ENCODE results near the gene EFS. TPM values are rescaled to one million over a fixed set of nuclear protein-coding genes. Genes with fewer than 3 reads are reported as not detected.

EFS gene
- total RNA-seq, 6 experiments from 2014 or later, result 0.19 to 0.60 (median 0.39) TPM

DNA sequence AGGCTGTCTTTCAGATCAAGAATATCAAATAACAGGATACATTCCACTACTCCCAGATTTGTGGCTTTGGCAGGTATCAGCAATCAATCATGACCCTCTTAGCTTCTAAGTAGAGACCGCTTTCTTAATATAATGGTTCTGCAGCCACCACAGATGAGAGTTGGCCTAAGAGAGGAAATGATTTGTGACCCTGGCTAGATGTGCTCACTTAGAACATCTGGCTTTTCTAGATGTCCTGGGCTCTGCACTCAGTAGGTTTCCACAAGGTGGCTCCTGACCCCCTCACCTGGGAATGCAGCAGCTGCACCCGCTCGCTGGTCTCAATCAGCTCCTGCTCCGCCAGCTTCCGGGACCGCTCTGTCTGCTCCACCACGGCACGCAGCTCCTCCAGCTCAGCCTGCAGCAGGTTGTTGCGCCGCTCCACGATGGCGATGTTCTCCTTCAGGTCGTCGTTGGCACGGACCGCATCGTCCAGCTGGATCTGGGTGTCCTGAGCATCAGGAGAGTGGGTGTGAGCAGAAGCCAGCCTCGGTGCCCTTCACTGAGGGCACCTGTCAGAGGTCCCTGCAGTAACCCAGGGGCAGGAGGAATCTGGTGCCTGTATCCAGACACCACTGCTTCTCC is 20.8 kb upstream of the EFS start:
- intact Hi-C loops (cut with DNase I), result loop anchor here in 1 of 2 donors (10.0 kb wide), 1 partner anchor 261 kb away; no protein-coding TSS in a partner anchor
- H3K9me3 ChIP-seq, result no peaks in the 10 kb centered on the region
- no peaks in the 10 kb centered on the region for H3K4me1 ChIP-seq
- no peak for ATAC-seq
- no peak overlapping the region for H3K4me3 ChIP-seq
- no peaks in the 10 kb centered on the region for H3K27me3 ChIP-seq
- DNase-seq, result no peak
- no peak for TF ChIP-seq POLR2A (IDR thresholded peaks at IDR 0.05)
- TF ChIP-seq, protein P1, sequence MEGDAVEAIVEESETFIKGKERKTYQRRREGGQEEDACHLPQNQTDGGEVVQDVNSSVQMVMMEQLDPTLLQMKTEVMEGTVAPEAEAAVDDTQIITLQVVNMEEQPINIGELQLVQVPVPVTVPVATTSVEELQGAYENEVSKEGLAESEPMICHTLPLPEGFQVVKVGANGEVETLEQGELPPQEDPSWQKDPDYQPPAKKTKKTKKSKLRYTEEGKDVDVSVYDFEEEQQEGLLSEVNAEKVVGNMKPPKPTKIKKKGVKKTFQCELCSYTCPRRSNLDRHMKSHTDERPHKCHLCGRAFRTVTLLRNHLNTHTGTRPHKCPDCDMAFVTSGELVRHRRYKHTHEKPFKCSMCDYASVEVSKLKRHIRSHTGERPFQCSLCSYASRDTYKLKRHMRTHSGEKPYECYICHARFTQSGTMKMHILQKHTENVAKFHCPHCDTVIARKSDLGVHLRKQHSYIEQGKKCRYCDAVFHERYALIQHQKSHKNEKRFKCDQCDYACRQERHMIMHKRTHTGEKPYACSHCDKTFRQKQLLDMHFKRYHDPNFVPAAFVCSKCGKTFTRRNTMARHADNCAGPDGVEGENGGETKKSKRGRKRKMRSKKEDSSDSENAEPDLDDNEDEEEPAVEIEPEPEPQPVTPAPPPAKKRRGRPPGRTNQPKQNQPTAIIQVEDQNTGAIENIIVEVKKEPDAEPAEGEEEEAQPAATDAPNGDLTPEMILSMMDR (IDR thresholded peaks at IDR 0.05), result no peak
- WGBS (ENCODE audit: insufficient coverage, low coverage, low lambda C conversion rate, missing lambda C conversion rate), result 72% methylated on average over 6 of the region's 18 CpGs
- H3K27ac ChIP-seq, result no peak overlapping the region
- no peaks in the 10 kb centered on the region for H3K36me3 ChIP-seq

DNA sequence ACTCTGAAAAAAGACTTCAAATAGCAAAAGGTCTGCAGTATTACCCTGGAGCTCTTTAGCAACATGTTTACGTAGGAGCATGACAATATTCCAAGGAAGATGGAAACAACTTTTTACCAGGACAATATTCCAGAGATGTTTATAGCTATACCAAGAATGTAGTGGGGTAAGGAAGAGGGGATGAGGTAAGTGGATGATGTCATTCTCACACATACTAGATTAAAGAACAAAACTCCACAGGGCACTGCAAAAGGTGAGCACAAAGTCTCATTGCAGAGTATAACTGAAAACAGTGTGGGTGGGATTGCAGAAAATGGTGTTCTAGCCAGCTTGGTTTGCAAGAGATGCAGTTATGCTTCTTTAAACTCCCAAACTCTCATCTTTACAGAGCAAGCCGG is 20.3 kb upstream of the EFS start:
- Histone ChIP-seq H3K36me3 (no peaks in the 10 kb centered on the region), H3K4me3 (no peak overlapping the region), H3K4me1 (no peaks in the 10 kb centered on the region), H3K27ac (no peak overlapping the region), H3K27me3 (no peaks in the 10 kb centered on the region), H3K9me3 (no peaks in the 10 kb centered on the region)
- intact Hi-C loops (cut with DNase I), result loop anchor here in 1 of 2 donors (10.0 kb wide), 1 partner anchor 260 kb away; no protein-coding TSS in a partner anchor
- TF ChIP-seq, protein P1 (IDR thresholded peaks at IDR 0.05), result no peak
- TF ChIP-seq POLR2A (IDR thresholded peaks at IDR 0.05), result no peak
- DNase-seq (no peak), ATAC-seq (no peak)
- WGBS (ENCODE audit: insufficient coverage, low coverage, low lambda C conversion rate, missing lambda C conversion rate), result 72% methylated on average over 2 of the region's 2 CpGs

DNA sequence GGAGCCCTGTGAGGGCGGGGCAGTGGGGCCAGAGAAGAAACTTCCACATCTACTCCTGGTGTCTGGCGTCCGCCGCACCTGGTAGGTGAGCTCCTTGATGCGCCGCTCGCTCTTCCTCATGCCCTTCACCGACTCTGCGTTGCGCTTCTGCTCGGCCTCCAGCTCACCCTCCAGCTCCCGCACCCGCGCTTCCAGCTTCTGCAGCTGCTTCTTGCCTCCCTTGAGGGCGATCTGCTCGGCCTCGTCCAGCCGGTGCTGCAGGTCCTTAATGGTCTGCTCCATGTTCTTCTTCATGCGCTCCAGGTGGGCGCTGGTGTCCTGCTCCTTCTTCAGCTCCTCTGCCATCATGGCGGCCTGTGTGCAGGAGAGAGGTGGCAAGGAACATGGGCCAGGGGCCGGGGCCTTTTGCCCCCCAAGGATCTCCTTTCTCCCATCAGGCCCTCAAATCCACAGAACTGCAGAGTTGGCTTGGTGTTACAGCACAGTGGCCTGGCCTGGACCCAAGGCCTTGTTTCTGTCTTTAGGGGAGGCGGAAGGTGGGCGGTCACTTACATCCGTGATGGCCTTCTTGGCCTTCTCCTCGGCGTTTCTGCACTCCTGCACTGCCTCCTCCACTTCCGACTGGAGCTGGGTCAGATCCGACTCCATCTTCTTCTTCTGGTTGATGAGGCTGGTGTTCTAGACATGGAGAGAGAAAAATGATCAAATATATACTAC is 19.6 kb upstream of the EFS start:
- Histone ChIP-seq H3K27ac (no peak overlapping the region), H3K4me3 (no peak overlapping the region), H3K27me3 (no peaks in the 10 kb centered on the region), H3K4me1 (no peaks in the 10 kb centered on the region), H3K36me3 (no peaks in the 10 kb centered on the region), H3K9me3 (no peaks in the 10 kb centered on the region)
- no peak for TF ChIP-seq POLR2A (IDR thresholded peaks at IDR 0.05)
- WGBS (ENCODE audit: insufficient coverage, low coverage, low lambda C conversion rate, missing lambda C conversion rate), result 78% methylated on average over 16 of the region's 29 CpGs
- ATAC-seq, result no peak
- no peak for DNase-seq
- intact Hi-C loops (cut with DNase I), result loop anchor here in 1 of 2 donors (10.0 kb wide), 1 partner anchor 260 kb away; no protein-coding TSS in a partner anchor

DNA sequence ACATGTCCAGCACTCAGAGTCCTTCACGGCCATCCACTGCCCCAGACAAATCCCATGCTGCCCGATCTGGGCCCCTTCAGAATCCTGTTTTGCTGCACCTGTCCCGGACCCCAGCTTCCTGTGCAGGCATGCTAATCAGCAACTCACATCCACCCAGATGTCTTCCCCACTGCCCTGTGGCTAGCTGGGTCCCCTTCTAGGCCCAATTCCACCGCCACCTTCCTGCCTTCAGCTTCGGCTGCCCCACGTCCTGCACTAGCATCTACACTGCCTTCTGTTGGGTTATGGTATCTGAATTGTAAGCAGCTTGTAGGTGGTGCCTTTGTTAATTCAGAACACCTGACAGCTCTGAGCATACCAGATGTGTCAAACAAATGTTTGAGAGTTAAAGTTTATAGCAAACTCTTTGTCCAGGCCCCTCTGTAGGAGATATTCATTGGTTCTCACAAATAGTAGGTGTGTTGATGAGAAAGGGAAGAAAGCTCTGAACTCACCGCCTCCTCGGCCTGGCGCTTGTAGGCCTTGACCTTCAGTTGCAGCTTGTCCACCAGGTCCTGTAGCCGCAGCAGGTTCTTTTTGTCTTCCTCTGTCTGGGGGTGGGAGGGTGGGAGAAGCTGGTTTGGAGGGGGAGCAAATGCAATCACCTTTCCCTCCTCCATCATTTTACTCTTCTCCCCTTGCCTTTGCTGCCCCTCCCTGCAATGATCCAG is 17.9 kb upstream of the EFS start:
- intact Hi-C loops (cut with DNase I), result loop anchor here in 1 of 2 donors (10.0 kb wide), 1 partner anchor 258 kb away; no protein-coding TSS in a partner anchor
- H3K27ac ChIP-seq, result no peak overlapping the region
- H3K36me3 ChIP-seq, result no peaks in the 10 kb centered on the region
- no peaks in the 10 kb centered on the region for H3K9me3 ChIP-seq
- TF ChIP-seq, protein P1 (IDR thresholded peaks at IDR 0.05), result no peak
- TF ChIP-seq POLR2A (IDR thresholded peaks at IDR 0.05), result no peak
- no peaks in the 10 kb centered on the region for H3K4me1 ChIP-seq
- ATAC-seq, result no peak
- no peak for DNase-seq
- 49% methylated on average over 9 of the region's 10 CpGs for WGBS (ENCODE audit: insufficient coverage, low coverage, low lambda C conversion rate, missing lambda C conversion rate)
- no peaks in the 10 kb centered on the region for H3K27me3 ChIP-seq
- H3K4me3 ChIP-seq, result no peak overlapping the region
